HEK293 (cell line): ENCODE measurements around the gene GALNT2.

Experiments used
- GLIS1 ChIP-seq: fragments of 450-650 bp; formaldehyde crosslinking; IDR thresholded peaks from 2 replicates; pipeline ENCODE4 v1.5.1; 2016; ENCODE audit warnings: missing biosample characterization, missing genetic modification characterization
- ZBTB7A ChIP-seq: fragments of 450-650 bp; formaldehyde crosslinking; IDR thresholded peaks from 2 replicates; pipeline ENCODE4 v1.5.1; 2016; ENCODE audit warnings: low read depth, missing biosample characterization, missing genetic modification characterization
- ZNF350 ChIP-seq: fragments of 450-650 bp; formaldehyde crosslinking; IDR thresholded peaks from 2 replicates; pipeline ENCODE4 v1.5.0; 2017; ENCODE audit warnings: missing biosample characterization, mild to moderate bottlenecking, missing genetic modification characterization
- TF ChIP-seq, protein P1 (sequence below): fragments of 450-650 bp; formaldehyde crosslinking; IDR thresholded peaks from 2 replicates; pipeline ENCODE4 v1.5.1; 2017; ENCODE audit warnings: missing biosample characterization, missing genetic modification characterization
- TF ChIP-seq, protein P2 (sequence below): fragments of 450-650 bp; formaldehyde crosslinking; IDR thresholded peaks from 2 replicates; pipeline ENCODE4 v1.5.1; 2016; ENCODE audit warnings: missing biosample characterization, missing genetic modification characterization

DNA sequence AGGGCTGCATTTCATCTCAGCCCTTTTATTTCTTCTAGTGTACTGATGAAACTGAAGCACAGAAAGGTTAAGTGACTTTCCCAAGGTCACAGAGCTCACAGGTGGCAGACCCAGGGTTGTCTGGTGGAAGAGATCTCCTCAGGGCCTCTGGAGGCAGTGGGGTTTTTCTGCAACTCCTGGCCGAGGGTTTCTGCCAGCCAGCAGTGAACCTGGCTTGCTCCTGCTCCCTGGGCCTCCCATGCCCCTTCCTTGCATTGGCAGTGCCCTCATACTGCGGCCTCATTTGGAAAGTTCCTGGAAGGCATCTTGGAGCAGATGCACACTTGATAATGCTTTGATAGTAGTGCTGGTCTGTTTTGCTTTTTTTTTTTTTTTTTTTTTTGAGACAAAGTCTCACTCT lies 7.7 kb downstream of the GALNT2 start:
- TF ChIP-seq, protein P1, sequence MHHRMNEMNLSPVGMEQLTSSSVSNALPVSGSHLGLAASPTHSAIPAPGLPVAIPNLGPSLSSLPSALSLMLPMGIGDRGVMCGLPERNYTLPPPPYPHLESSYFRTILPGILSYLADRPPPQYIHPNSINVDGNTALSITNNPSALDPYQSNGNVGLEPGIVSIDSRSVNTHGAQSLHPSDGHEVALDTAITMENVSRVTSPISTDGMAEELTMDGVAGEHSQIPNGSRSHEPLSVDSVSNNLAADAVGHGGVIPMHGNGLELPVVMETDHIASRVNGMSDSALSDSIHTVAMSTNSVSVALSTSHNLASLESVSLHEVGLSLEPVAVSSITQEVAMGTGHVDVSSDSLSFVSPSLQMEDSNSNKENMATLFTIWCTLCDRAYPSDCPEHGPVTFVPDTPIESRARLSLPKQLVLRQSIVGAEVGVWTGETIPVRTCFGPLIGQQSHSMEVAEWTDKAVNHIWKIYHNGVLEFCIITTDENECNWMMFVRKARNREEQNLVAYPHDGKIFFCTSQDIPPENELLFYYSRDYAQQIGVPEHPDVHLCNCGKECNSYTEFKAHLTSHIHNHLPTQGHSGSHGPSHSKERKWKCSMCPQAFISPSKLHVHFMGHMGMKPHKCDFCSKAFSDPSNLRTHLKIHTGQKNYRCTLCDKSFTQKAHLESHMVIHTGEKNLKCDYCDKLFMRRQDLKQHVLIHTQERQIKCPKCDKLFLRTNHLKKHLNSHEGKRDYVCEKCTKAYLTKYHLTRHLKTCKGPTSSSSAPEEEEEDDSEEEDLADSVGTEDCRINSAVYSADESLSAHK (tag by site-specific recombination), result no peak
- TF ChIP-seq GLIS1 (no peak), ZNF350 (no peak), ZBTB7A (tag by site-specific recombination) (no peak)
- TF ChIP-seq, protein P2, sequence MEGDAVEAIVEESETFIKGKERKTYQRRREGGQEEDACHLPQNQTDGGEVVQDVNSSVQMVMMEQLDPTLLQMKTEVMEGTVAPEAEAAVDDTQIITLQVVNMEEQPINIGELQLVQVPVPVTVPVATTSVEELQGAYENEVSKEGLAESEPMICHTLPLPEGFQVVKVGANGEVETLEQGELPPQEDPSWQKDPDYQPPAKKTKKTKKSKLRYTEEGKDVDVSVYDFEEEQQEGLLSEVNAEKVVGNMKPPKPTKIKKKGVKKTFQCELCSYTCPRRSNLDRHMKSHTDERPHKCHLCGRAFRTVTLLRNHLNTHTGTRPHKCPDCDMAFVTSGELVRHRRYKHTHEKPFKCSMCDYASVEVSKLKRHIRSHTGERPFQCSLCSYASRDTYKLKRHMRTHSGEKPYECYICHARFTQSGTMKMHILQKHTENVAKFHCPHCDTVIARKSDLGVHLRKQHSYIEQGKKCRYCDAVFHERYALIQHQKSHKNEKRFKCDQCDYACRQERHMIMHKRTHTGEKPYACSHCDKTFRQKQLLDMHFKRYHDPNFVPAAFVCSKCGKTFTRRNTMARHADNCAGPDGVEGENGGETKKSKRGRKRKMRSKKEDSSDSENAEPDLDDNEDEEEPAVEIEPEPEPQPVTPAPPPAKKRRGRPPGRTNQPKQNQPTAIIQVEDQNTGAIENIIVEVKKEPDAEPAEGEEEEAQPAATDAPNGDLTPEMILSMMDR, result no peak
